GM21367 (cell line): ENCODE data around the gene MLST8.

ENCODE experiments used
- ATAC-seq: cut with Tn5 transposase; IDR thresholded peaks from one replicate; pipeline ENCODE4 v1.9.1; 2021; ENCODE audit not compliant: unreplicated experiment

MLST8 gene

GRCh38 chr16:2206780-2207433 is 1.7 kb downstream of the MLST8 start:
- no peak for ATAC-seq

GRCh38 chr16:2207872-2208271 is 2.6 kb downstream of the MLST8 start:
- ATAC-seq = no peak

GRCh38 chr16:2208308-2208707 is 3.1 kb downstream of the MLST8 start:
- ATAC-seq = no peak

GRCh38 chr16:2208772-2209171 is 3.5 kb downstream of the MLST8 start:
- ATAC-seq = no peak

DNA sequence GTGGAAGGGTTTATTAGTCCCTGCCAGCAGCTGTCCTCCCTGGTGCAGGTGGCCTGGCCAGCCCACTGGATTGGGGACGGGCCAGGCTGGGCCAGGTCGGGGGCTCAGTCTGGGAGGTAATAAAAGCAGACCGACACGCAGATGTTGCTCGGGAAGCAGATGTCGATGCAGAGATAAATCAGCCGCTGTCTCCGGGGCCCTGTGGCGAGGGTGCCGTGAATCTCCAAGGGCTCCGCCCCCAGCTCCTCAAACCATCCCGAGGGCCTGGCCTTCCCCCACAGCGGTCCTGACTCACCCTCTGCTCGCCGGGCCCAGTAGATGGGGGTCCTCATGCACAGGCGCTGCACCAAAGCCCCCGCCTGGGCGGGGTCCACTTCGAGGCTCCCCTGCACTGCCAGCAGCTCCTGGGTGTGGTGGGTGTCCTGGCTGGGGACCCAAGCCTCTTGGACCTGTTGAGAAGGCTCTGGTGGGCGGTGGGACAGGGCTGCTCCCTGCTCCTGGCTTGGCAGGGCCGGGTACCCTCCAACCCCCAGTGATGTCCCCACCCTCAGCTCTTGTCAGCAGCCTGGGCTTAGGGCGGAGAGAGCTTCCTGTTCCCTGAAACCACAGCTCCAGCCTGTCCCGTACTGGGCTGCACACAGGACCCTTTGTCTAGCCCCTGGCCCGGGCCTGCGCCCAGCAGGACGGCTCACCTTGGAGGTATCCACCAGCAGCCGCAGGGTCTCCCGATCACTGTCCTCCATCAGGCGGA is 4.2 kb downstream of the MLST8 start:
- ATAC-seq = no peak

DNA sequence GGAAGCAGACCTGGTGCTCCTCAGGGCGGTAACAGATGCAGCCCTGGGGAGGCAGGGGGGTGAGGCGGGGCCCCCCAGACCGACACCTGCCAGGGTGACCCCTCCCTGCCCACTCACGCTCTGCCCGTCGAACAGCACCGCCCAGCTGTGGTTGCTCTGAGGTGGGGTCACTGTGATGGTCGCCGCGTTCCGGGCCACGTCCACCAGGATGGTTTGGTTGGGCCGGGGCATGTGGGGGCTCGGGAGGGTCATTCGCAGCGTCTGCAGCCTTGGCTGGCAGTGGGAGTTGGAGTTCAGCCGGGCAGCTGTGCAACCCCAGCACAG is 4.7 kb downstream of the MLST8 start:
- ATAC-seq = no peak

DNA sequence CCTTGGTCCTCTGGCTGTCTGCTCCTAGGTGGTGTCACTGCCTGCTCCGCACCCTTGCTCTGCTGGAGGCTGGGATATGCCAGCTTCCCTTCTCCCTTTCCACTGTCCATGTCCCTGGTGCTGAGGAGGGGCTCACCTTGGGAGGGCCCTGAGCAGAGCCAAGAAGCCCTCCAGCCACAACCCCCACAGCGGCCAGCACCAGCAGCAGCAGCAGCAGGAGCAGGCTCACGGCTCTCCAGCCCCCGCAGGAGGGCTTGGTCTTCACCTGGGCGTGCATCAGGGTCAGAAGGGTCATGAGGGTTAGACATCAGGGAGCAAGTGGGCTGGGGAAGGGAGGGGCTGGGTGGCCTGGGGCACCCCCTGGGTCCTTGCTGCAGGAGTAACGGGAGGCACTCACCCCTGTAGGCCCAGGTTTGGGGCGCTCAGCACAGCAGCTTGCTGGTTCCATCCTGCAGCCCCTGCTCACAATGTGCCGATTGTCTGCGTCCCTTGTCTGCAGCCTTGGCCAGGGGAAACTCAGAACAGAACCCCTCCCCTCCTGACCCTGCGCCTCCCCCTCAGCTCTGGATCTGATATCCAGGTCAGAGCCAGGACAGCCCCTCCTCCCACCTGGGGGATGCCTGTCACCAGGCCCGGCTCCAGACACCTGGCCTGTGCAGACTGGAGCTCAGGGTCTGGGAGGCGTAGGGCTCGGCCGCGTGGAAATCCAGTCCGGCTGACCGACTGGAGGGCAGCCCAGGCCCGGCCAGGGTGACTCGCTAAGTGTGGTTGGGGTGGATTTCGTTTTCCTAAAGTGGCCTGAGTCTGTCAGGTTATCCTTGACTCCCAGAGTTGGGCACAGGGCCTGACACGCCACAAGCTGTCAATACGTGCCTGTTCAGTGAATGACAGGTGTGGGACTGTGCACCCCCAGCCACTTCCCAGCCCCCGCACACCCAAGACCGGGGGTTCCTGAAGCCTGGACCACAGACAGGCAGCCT is 5.4 kb downstream of the MLST8 start, which contains the start of gene BRICD5:
Gene BRICD5 (minus strand): TSS at position 478 of the 980 bp plus-strand sequence. CDS start 30 bp downstream, at position 448.
- no peak for ATAC-seq

DNA sequence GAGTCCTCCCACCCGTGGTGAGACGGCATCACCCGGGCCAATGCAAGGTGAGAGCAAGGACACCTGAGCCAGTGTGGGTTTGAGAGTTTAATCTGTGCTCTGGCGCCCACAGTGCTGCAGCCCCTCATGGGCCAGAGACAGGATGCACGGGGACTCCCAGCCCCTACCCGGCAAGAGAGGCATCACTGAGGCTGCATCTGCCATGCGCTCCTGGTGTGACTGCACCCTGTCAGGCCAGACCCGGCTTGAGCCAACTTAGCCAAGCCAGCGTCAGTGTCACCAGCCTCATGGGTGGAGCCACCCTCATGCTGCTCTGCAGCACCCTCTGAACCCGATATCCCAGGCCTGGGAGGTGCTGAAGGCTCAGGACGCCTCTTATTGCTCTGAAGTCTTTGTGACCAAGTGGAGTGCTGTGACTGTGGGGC is 6.7 kb downstream of the MLST8 start:
- ATAC-seq = no peak

GRCh38 chr16:2212362-2213324 is 7.4 kb downstream of the MLST8 start:
- ATAC-seq = no peak

DNA sequence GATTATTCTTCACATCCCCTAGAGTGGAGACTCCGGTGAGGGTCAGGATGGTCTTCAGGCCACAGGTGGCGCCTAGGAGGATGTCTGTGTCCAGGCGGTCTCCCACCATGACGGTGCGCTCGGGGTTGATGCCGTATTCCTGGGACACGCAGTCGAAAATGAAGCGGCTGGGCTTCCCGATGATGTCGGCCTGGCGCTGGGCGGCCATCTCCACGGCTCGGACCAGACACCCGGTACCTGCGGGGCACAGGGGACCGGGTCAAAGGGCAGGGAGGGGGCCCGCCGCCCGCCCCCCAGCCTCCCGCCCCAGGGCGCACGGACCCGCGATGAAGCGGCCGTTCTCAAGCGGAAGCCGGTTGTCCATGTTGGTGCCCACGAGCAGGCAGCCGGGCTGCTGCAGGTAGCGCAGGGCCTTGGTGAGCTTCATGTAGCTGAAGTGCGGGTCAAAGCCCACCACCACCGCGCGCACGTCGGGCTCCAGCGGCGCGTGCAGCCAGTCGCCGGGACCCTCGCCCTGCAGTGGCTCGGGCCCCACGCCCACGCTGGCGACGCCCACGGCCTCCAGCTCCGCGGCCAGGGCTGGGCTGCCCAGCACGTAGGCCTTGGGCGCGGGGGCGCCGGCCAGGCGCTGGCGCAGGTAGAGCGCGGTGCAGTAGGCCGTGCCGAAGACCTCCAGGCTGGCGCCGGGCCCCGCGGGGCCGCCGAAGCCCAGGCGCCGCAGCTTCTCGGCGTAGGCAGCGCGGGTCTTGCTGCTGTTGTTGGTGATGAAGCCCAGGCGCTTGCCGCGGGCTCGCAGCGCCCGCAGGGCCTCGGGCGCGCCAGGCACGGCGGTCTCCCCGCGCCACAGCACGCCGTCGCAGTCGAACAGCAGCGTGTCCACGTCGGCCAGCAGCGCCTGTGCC is 8.8 kb downstream of the MLST8 start:
- ATAC-seq = no peak

DNA sequence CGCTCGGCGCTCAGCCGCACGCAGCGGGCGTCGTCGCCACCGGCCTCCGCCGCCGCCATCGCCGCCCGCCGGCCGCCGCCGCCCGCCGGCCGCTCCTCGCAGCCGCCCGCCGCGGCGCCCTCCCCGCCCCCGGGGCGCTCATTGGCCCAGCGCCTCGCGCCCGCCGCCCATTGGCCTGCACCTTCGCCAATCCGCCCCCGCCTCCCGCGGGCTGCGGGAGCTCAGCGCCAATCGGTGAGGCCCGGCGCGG is 9.4 kb downstream of the MLST8 start, which contains the start of gene PGP:
Gene PGP (minus strand): TSS at position 122 of the 250 bp plus-strand sequence. CDS start 63 bp downstream, at position 59.
- peak; percentile 68 for ATAC-seq

- no peak for ATAC-seq
Measured at GRCh38 chr16:2216330-2216729, 11.1 kb downstream of the MLST8 start.

DNA sequence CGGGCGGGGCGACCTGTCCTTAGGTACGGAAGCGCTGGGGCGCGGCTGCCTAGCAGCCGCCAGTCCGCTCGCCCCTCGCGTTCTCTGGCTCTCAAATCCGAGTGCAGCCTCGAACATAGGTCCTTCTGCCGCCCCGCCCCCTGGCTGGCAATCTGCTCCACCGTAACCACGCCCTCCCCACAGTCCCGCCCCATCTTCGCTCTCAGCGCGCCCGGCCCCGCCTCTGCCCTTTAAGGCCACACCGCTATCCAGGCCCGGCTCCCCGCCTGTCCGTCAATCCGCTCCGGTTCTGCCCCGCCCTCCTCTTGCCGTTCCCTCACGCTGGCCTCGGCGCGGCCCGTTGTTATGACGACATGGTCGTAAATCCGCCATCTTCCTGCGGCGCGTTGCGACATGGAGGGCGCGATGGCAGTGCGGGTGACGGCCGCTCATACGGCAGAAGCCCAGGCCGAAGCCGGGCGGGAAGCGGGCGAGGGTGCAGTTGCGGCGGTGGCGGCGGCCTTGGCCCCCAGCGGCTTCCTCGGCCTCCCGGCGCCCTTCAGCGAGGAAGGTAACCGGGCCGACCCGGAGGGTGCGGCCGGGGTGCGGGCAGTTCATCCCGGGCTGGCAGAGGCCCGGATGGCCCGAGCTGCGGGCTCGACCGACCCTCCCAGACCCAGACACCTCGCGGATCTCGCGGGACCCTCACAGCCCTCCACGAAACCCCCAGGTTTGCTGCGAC is 18.1 kb downstream of the MLST8 start, which contains the start of gene E4F1:
Gene E4F1 (plus strand): TSS at position 371 of the 721 bp plus-strand sequence. CDS start 23 bp downstream, at position 394.
- peak; percentile 79 for ATAC-seq

GRCh38 chr16:2223942-2224486 is 18.8 kb downstream of the MLST8 start:
- ATAC-seq = peak; percentile 2

DNA sequence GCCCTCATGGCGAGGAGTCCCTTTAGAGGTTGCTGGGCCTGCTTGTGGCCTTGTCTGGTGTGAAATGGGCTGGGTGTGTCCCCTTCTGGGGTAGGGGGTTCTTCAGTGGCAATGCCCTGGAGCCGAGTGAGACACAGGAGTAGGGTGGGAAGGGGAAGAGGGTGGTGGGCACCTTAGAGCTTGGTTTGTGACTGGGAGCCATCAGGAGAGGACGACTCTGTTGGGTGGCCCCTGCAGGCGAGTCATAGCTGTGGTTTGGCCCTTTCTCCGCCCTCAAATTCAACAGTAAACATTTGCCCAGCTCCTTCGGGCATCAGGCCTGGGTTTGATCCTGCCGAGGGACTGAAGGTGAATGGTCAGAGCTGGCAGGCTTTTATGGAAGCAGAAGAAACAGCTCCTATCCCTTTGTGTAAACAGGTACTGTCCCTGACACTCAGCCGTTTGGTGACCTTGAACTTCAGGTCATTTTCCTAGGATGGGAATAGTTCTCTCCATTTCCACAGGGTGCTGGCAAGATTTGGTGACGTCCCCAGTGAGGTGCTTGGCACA is 21.1 kb downstream of the MLST8 start:
- no peak for ATAC-seq

GRCh38 chr16:2226918-2227317 is 21.7 kb downstream of the MLST8 start:
- no peak for ATAC-seq

DNA sequence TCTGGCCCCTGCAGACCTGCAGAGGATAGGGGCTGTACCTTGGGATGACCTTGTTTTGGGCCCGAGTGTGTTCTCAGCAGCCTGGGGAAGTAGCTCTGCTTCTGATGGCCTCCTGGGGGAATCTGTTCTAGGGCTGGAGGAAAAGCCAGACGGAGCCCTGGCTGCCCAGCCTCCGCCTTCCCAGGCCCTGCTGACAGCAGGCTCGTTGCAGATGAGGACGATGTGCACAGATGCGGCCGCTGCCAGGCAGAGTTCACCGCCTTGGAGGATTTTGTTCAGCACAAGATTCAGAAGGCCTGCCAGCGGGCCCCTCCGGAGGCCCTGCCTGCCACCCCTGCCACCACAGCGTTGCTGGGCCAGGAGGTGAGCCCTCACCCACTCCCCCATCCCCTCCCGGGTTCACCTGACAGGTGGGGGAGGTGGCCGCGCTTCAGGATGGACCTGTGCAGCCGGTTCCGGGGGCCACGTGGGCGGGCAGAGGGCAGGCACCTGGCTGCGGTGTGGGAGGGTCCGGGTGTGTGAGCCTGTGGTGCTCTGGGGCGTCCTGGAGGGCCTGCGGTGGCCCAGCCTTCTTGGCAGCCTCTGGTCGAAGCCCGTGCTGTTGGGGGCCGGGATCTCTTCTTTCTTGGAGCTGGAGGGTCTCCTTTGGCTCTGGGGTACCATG is 23.0 kb downstream of the MLST8 start:
- ATAC-seq = no peak

DNA sequence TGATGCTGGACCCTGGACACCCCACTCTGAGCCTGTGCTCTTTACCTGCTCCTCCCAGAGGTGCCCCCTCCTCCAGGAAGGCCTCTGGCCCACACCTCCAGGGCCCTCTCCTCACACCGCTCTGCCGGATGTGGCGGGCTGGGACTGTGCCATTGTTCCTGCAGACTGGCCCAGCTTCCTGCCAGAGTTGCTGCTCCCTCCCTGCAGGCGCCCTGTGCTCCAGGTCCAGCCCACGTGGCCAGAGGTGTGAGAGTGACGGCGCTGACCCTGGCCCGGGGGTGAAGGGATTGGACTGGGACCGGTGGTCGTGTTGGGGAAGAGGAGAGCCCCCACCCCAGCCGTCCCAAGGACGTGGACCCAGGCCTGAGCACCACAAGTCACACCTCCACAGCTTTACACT is 23.8 kb downstream of the MLST8 start:
- no peak for ATAC-seq
